Measurements from ENCODE around the gene DKC1.

Gene DKC1

GRCh38 chrX:154742613-154743012 is 20.1 kb upstream of the DKC1 start:
- no peak for DNase-seq (ENCODE audit: extremely low spot score)
- CTCF ChIA-PET: interaction anchor here (0.5 kb wide), 1 partner anchor 275 kb away, joined by 3 read pairs; no protein-coding TSS in a partner anchor
- TF ChIP-seq CTCF (IDR thresholded peaks at IDR 0.05; ENCODE audit: control extremely low read depth, extremely low read depth, low read depth, missing control alignments): no peak
- POLR2A ChIA-PET: no interaction called here

- ChIA-PET CTCF (interaction anchor here (1.0 to 4.4 kb wide), 18 partner anchors 9 to 201 kb away, joined by 3 to 25 read pairs (median 6); partner anchors contain the start of genes DKC1 and IKBKG), POLR2A (no interaction called here)
- peak; percentile 46 for TF ChIP-seq CTCF (IDR thresholded peaks at IDR 0.05; ENCODE audit: control extremely low read depth, extremely low read depth, low read depth, missing control alignments)
- peak; percentile 44 for DNase-seq (ENCODE audit: extremely low spot score)
Measured at GRCh38 chrX:154748712-154749339, 13.8 kb upstream of the DKC1 start.

DNA sequence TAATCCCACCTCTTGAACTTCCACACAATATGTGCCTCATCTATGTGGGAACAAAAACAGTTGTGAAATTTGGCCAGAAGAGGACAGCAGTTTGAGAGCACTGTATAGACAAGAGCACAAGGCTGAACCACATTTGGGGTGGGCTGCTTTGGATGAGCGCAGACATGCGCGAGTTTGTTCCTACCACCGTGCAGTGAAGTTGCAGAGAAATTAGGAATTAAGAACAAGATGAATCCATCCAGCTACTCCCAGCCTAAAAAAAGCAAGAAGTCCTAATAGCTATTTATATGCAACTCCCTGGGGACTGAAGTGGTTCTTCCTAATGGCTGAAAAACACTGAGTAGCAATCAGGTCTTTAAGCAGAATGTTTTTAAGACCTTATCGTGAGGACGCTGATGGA is 12.8 kb upstream of the DKC1 start:
- no peak for TF ChIP-seq CTCF (IDR thresholded peaks at IDR 0.05; ENCODE audit: control extremely low read depth, extremely low read depth, low read depth, missing control alignments)
- ChIA-PET CTCF (interaction anchor here (0.9 to 4.4 kb wide), 13 partner anchors 9 to 202 kb away, joined by 3 to 25 read pairs (median 11); partner anchors contain the start of genes DKC1 and IKBKG), POLR2A (no interaction called here)
- no peak for DNase-seq (ENCODE audit: extremely low spot score)

- peak; percentile 32 for DNase-seq (ENCODE audit: extremely low spot score)
- POLR2A ChIA-PET: no interaction called here
- CTCF ChIA-PET: interaction anchor here (0.9 to 4.4 kb wide), 9 partner anchors 12 to 148 kb away, joined by 3 to 25 read pairs (median 11); partner anchors contain the start of gene DKC1
- TF ChIP-seq CTCF (IDR thresholded peaks at IDR 0.05; ENCODE audit: control extremely low read depth, extremely low read depth, low read depth, missing control alignments): no peak
Measured at GRCh38 chrX:154750301-154751202, 12.1 kb upstream of the DKC1 start, which contains the start of gene GAB3. Gene GAB3, minus strand, starts transcription at chrX:154751077. Its CDS starts 52 bp downstream, at chrX:154751025.

DNA sequence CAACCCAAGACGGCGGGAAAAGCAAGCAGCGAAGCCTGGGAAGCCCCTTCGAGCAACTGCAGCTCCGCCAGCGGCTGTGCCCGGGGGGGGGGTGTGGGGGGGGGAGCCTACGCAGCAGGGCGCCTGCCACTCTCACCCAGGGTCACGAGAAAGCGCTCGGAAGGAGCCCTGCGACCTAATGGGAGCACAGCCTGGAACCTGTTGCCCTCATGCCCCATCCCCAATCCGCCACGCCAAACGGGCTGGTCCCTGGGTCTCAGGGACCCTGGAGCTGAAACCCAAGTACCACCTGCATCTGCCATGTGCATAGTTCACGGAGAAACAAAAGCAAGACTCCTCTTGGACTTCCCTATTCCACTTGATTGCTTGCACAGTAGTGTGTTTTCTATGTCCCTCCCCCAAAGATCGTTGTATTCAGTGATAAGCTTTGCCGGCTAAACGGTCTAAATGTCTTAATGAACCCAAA is 11.4 kb upstream of the DKC1 start:
- DNase-seq (ENCODE audit: extremely low spot score): no peak
- POLR2A ChIA-PET: no interaction called here
- CTCF ChIA-PET: interaction anchor here (1.2 to 4.4 kb wide), 5 partner anchors 10 to 147 kb away, joined by 3 to 25 read pairs (median 3); no protein-coding TSS in a partner anchor
- TF ChIP-seq CTCF (IDR thresholded peaks at IDR 0.05; ENCODE audit: control extremely low read depth, extremely low read depth, low read depth, missing control alignments): no peak

DNA sequence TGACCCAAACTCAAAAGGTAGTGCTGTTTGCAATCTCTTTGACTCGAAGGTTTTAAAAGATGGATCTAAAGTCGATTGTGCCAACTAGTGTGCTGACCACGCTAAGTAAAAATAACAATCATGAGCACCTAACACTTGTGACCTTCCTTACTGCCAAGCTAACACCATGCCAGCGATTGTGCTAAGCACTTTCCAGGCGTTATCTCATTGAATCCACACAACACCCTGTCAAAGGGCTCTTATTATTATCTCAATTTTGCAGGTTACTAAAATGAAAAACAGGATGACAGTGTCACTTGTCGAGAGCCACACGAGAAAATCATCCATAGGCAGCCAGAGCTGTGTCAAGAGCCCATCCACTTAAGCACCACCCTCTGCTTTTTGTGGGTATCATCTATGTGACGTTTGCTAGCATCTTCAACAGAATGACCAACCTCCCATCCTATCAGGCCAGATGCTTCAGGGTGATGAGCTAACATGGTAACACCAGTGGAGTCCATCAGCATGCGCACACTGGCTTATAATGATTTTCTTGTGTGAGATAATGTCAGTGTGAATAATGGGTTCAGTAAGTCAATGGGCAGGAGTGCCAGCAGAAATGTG is 10.9 kb upstream of the DKC1 start:
- no peak for DNase-seq (ENCODE audit: extremely low spot score)
- no peak for TF ChIP-seq CTCF (IDR thresholded peaks at IDR 0.05; ENCODE audit: control extremely low read depth, extremely low read depth, low read depth, missing control alignments)
- ChIA-PET POLR2A (no interaction called here), CTCF (interaction anchor here (1.2 to 1.4 kb wide), 2 partner anchors 9 to 70 kb away, joined by 3 read pairs; no protein-coding TSS in a partner anchor)
